Measurements from ENCODE around the gene LSR.
A peak's percentile ranks its signal among the peaks of the same experiment; 100 is the strongest.
"Not testable (repeated sequence)": the region's sequence is repeated elsewhere in the genome, so short reads cannot be mapped to it uniquely, and the experiment has no call there.

LSR gene

DNA sequence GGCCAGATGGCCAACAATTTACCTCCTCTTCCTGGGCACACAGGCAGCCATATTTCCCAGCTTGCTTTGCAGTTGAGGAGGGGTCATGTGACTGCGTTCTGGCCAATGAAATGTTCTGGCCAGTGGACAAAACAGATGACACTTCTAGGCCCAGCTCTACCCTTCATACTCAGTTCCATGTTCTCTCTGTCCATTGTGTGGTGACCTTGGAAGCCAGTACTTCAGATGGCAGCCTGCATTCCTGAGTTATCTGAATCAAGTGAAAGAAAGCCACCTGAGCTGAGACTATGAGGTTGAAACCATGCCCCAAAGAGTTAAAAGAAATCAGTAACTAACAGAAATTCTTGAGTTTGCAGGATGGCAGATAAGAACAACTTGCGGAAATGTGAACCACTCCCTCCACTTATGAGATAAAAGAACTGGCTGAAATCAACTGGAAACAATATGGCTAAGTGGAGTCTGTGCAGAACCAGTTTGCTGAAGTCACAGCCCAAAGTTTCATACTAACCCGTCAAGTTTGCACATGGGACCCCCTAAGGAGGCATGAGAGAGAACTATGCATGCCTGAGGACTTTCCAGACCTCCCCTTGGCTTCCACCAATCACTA is 28.4 kb upstream of the LSR start:
- DNase-seq = no peak

DNA sequence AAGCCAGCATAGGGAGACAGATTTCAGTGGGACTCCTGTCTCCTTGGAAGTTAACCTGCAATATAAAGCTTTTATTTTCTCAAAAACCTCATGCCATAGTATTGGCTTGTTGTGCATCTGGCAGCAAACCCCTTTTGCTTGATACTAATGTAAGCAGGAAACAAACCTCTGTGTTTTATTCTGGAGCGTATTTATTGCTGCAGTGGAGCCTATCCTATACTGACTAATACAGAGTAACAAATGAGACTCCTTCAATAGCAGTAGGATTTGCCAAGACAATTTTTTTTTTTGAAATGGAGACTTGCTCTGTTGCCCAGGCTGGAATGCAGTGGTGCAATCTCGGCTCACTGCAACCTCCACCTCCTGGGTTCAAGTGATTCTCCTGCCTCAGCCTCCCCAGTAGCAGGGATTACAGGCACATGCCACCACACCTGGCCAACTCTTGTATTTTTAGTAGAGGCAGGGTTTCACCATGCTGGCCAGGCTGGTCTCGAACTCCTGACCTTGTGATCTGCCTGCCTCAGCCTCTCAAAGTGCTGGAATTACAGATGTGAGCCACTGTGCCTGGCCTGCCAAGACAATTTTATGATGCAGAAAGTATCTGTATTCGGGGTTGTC is 27.7 kb upstream of the LSR start:
- DNase-seq = not testable (repeated sequence)

DNA sequence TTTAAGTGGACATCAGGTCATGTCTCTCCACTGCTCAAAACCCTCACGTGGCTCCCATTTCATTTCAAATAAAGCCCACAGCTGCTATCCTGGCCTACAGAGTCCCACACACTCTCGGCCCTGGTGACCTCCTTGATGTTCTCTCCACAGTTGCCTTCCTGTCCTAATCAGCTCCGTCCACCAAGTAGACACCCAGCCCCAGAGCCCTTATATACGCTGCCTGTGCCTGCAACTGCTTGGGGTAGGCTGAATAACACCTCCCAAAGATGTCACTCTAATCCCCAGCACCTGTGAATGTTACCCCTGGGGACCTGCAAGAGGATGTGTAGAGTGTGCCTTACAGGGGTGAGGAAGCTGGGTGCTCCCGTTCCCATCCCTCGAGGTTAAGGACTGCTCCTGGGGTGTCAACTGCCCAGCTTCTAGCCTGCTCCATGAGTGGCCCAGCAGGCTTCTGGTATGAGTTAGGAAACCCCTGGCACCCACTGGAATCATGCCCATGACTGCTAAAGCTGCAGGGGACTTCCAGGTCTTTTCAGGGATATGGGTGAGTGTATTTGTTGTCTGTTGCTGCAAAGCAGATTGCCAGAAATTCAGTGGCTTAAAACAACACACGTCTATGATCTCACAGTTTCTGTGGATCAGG is 26.3 kb upstream of the LSR start:
- DNase-seq = no peak

DNA sequence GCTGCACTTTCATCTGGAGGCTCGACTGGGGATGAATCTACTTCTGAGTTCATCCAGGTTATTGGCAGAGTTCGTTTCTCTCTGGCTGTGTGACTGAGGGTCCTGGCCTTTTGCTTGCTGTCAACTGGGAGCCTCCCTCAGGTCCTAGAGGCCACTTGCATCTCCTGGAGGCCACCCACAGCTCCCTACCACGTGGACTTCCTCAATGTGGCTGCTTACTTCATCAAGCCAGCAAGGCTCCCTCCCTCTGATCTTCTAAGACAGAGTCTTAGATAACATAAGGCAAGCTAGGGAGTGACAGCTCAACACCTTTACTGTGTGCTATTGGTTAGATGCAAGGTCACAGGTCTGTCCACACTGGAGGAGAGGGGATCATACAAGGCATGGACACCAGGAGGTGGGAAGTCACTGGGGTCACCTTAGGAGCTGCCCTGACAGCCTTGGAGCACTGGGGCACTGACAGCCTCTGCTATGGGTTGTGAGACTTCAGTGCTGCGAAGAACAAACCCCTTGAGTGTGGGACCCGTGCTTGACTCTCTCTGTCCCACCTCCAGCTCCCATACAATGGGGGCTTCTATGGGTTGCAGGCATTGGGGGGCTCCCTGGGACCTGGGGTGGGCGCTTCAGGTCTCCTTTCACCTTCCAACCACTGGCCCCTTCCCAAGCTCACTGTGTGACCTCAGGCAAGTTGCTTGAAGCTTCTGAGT is 25.6 kb upstream of the LSR start:
- no peak for DNase-seq

DNA sequence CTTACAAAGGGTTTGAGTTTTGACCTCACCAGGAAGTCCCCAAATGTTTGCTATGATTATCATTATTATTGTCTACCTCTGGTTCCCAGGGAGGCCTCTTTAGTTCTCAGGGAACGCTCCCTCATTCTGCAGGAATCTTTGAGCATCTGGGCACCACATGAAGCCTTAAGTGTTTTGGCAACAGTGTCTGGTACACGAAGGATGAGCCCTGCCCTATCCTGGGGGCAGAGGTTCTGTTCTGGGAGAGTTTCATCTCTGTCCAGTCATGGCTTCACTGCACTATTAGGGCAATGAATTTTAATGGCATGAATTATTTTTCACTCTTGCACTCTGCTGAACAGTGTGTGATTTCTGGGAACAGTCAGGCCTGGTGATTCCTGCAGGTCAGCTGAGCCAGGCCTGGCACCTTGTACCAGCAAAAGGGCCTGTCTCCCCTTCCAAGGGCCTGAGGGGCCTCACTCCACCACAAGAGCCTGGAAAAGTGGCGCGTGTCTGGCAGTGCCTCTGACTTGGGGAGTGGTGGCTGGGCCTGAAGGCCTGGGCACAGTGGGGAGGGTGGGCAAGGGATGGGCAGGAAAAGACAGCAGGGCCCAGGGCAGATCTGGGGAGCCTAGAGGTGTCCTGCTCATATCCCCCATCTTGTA is 24.8 kb upstream of the LSR start:
- DNase-seq = no peak

DNA sequence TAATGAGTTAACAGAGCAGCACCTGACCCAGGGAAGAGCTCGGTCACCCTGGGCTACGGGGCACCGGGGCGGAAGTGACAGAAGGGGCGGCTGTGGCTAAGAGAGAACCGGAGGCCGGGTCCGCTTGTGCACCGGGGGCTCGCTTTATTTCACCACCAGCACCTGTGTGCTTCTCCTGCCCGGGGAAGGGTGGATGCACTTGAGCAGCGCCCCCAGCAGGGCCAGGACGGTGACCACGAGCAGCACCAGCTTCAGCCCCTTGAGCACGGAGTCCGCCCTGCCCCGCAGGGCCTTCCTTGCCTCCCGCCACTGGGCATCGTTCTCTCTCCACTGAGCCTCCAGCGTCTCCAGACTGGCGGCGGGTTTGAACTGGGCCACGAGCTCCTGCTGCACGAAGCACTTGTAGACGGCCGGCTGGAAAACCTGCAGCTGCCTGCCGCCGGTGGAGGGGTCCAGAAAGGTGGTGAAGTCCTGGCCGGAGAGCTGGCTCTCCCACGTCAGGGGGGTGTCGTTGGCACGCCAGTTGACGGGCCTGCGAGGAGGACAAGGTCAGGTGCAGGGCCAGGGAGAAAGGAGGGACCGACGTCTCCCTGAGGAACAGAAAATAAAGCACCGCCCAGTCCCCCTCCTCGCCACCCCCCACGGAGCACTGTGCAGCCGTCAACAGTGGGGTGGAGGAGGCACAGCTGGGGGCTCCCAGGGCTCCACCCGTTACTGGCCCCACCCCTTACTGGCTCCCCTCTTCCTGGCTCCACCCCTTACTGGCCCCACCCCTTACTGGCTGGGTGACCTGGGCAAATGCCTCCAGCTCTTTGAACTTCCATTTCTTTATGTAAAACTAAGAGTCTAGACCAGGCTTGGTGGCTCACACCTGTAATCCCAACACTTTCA is 23.9 kb upstream of the LSR start:
- no peak for DNase-seq

DNA sequence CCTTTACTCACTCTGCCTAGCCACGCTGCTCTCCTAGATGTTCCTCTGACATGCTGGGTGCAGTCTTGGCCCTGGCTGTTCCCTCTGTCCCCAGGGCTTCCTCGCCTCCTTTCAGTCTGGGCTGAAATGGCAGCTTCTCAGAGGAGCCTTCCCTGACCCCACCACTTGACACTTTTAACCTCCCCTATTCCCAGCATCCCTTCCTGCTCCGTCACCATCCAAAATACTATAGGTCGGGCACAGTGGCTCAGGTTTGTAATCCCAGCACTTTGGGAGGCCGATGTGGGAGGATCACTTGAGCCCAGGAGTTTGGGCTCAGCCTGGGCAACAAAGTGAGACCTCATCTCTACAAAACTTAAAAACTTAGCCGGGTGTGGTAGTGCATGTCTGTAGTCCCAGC is 22.9 kb upstream of the LSR start:
- DNase-seq = no peak

DNA sequence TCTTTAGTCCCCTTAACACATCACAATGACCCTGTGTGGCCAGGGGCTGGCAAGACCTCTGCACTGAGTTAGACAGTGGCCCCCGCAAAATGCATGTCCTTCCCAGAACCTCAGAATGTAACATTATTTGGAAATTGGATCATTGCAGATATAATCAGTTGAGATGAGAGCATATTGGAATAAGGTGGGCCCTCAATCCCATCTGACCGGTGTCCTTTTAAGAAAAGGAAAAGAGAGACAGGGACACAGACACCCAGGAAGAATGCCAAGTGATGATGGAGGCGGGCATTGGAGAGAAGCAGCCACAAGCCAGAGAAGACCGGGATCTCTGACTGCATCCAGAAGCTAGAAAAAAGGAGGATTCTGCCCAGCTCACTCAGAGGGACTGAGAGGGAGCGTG is 22.1 kb upstream of the LSR start:
- DNase-seq = no peak

DNA sequence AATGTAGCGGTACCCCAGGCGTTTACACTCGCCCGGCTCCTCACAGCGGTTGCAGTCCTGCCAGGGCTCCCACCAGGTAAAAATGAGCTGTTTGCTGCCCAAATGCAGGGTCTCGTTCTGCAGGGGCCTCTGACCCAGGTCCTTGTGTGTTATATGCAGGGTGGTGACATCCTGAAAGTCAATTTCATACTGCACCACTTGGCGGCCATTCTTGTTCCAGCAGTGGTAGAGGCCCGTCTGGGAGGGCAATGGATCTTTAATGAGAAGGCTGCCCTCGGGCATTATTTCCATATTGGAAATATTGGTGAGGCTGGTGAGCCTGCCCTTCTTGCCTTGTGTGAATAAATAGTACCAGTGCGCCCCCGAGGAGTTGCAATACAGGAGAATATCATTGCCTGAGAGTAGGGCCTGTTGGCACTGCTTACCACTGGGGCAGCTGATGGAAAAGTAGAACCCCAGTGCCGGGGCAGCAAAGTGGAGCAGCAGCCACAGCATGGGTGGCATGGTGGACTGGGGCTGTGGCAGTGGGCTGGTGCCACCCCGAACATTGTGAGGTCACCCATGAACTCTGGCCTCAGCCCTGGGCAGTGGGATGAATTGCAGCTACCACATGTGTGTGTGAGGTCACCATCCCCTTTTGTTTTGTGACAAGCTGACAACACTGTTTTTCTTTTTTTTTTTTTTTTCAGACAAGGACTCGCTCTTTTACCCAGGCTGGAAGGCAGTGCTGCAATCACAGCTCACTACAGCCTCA is 20.4 kb upstream of the LSR start, which contains the start of gene FAM187B:
Gene FAM187B, minus strand, starts transcription at position 563 of the 754 bp plus-strand sequence. Its CDS starts 59 bp downstream, at position 504.
- peak; percentile 11 for DNase-seq

DNA sequence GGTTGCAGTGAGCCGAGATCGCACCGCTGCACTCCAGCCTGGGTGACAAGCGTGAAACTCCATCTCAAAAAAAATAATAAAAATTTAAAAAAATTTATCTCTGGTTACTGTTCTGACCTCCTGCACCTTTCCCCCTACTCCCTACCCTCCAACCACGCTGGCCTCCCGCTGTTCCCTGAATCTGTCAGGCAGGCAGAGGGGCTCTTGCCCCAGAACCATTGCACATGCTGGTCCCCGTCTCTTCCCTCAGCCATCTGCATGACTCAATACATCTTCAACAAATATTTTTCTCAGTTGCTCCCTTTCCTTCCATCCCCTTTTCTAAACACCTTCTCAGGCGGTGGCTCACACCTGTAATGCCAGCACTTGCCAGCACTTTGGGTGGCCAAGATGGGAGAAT is 19.2 kb upstream of the LSR start:
- DNase-seq = no peak

DNA sequence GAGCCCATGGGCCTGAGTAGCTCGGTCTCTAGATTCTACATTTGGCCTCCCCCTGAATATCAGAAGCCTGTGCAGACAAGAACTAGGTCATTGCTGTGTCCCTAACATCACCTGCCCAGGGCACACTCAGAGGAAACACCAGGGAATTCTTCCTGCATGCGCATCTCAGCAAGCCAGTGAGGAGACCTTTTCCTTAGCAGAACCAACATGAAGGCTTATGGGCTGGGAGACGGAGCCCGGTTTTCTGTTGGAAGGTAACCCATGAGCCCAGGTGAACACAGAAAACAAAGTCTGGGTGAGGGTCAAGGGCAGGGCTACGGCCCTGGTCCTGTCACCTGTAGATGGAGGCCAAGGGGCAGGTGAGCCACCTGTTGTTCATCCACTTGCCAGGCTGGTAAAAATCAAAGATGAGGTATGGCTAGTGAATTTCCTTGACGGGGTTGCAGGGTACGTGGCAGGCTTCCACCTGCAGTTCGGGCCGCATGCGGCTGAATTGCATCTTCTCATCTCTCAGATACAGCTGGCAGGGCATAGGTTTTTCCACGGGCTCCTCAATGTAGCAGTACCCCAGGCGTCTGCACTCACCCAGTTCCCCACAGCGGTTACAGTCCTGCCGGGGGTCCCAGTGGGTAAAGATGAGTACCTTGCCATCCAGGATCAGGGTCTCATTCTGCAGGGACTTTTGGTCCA is 16.7 kb upstream of the LSR start:
- DNase-seq = no peak

DNA sequence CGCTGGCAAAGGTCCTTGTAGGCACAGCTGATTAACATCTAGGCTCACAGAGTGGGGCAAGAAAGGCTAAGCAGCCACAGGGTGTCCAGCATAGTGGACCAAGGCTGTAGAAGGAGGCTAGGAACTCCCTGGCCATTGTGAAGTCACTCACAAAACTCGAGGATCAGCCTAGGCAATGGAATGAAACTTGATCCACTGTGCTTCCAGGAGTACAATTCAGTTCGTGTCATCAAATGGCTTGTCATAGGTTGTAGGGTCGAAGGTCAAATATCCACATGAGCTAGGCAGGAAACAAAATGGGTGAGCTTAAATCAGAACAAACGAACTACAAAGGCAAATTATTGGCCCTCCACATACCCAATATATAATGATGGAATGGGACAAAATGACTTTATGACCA is 15.9 kb upstream of the LSR start:
- no peak for DNase-seq

DNA sequence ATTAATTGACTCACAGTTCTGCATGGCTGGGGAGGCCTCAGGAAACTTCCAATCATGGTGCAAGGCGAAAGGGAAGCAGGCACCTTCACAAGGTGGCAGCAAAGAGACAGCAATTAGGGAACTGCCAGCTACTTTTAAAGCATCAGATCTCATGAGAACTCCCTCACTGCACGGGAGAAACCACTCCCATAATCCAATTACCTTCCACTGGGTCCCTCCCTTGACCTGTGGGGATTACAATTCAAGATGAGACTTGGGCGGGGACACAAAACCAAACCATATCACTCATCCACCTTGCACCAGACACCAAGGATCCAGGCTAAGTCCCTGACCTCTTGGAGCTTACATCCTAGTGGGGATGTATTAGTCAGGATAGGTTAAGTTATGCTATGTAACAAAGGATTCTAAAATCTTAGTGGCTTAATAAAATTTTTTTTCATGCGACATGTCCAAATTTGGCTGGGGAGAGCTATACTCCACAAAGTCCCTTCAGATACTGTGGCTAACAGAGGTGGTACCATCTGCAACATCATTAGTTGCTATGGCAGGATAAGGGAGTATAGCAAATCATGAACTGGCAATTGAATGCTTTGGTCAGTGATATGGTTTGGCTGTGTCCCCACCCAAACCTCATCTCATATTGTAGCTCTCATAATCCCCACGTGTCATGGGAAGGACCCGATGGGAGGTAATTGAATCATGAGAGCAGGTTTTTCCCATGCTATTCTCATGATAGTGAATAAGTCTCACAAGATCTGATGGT is 12.0 kb upstream of the LSR start:
- DNase-seq = no peak

DNA sequence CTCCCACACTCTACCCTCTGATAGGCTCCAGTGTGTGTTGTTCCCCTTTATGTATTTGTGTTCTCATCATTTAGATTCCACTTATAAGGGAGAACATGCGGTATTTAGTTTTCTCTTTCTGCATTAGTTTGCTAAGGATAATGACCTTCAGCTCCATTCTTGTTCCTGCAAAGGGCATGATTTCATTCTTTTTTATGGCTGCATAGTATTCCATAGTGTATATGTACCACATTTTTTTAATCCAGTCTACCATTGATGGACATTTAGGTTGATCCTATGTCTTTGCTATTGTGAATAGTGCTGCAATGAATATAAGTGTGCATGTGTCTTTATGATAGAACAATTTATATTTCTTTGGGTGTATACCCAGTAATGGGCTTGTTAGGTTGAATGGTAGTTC is 9.2 kb upstream of the LSR start:
- DNase-seq = not testable (repeated sequence)

DNA sequence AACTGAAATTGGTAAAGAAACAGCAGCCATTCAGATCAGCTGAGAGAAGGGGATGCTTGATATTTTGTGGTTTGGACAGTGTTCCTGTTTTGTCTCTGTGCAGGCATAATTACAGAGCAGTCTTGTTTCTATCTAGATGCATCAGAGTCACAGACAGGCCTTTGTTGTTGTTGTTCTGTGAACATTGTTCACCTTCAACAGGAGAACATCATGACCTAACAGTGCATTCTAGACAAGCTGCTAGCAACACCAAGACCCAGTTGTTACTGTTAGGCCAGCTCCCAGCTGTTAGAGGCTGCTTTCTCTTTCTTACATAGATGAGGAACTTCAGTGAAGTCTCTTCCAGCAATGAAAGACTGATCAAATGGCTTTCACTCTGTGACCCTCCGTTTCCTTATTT is 8.5 kb upstream of the LSR start:
- DNase-seq = no peak

DNA sequence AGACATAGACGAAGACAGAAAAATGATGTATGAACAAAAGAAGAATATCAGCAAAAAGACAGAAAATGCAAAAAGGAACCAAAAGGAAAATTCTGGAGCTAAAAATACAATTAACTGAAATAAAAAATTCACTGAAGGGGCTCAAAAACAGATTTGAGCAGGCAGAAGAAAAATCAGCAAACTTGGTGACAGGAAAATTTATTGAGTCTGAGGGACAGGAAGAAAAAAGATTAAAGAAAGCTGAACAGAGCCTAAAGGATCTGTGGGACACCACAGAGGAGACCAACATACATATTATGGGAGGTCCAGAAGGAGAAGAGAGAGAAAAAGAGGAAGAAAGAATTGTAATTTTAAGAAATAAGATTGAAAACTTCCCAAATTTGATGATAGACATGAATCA is 7.4 kb upstream of the LSR start:
- no peak for DNase-seq

DNA sequence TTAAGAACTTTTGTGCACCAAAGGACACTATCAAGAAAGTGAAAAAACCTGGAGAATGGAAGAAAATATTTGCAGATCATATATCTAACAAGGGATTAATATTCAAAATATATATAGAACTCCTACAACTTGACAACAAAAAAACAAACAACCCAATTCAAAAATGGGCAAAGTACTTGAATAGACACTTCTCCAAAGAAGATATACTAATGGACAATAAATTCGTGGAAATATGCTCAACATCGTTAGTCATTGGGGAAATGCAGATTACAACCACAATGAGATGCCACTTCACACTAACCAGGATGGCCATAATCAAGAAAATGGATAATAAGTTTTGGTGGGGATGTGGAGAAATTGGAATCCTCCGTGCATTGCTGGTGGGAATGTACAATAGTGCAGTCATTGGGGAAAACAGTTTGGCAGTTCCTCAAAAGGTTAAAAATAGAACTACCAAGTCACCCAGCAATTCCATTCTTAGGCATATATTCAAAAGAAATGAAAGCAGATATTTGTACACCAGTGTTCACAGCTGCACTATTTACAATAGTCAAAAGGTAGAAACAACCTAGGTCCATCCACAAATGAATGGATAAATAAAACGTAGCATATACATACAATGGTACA is 2.2 kb upstream of the LSR start:
- no peak for DNase-seq

DNA sequence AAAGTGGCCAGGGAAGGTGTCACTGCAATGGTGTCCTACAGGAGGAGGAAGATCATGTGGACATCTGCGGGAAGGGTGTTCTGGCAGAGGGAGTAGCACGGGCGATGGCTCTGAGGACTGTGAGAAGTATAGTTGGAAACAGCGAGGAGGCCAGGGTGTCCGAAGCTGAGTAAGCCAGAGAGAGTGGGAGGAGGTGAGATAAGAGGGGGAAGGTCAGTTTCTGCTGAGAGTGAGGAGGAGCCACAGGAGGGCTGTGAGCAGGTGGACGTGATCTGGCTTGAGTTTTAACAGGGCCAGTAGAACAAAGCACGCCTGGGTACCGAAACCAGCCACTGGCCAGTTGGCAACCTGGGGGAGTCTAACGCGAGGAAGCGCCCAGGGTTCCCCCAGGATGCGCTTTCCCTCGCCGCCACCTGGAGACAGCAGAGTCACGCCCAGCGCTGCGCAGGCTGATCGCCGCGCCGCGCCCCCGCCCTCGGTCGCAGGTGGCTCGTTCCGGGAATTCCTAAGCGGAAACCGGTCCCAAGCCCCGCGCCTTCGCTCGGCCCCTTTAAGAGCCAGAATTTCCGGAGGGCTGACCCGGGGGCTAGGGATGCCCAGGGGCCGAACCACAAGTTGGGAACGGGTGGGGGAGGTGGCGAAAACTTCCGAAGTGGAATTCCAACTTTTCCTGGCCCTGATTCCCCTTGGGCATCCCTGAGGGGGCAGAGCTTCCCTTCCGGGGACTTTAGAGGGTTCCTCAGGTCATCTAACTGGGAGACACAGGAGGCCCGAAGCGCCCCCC is 1.1 kb upstream of the LSR start:
- DNase-seq = no peak
